ENCODE measurements around the gene PSMB7.

Gene PSMB7

DNA sequence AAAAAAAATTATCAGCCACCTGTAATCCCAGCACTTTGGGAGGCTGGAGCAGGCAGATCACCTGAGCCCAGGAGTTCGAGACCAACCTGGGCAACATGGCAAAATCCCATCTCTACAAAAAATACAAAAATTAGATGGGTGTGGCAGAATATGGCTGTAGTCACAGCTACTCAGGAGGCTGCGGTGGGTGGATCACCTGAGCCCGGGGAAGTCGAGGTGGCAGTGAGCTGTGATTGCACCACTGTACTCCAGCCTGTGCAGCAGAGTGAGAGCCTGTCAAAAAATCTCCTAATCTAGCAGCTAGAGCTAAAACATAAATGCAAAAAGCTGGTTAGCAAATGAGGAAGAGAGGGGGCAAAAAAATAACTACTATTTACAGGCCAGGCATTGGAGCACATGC, 12.0 kb downstream of the PSMB7 start:
- no peak for DNase-seq

DNA sequence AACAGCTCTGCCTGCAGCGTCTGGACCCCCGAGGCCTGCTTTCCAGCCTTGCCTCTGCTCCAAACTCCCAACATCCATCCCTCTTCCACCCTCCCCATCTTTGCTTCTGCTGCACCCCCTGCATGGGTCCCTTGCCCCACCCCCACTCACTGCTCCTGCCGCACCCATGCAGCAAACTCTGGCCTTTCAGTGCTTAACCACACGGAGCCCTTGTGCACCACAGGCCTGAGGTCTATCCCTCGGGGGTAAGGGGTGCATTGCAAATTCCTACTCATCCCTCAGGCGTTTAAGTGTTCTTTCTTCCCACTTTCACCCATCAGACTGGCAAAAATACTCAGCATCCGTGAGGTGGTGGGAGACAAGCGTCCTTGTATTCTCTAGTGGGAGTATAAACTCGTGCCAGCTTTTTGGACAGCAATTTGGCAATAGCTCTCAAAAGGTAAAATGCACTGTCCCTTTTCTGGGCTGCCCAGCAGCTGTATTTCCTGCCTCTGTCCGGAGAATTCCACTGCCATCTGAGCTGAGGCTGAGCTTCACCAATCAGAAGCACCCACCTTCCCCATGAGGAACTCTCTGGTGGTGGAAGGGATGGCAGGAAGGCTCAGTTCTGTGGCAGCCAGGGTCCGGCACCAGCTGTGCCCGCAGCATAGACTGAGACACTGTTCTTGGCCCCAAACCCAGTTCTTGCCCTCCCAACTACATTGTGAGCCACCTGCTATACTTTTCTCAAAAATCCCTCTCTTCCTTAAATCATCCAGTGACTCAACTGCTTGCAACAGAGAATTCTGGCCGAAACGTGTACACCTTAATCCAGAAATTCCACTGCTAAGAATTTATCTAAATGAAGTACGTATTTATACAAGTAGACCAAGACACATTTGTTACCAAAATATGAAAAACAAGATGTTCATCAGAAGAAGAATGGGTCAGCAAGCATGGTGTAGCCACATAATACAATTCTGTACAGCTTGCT, 15.0 kb downstream of the PSMB7 start:
- no peak for DNase-seq

DNA sequence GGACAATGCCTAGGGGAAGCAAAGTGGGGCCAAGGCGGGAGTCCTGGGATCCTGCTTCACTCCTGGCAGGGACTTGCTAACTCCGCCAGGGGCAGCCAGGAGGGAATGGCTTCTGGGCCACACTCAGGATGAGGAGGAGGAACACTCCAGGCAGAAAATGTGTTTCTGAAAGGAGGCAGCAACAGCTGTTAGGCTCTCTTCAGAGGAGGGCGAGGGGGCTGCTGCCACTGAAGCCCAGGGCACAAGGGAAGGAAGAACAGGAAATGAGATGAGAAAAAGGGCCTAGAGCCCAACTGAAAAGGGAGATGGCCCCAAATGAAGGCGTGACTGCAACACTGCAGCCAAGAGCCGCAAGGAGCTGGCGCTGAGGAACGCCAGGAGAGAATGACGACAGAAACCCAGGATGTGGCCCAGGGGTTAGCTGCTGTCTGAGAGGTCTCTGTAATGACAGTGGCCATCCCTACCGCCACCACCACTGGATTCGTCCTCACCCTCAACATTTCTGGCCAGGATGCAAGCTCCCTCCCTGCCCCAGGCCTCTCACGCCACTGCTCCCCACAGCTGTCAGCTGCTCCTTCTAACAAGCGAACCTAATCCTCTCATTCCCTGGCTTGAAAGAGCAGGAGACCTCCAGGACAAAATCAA, 15.8 kb downstream of the PSMB7 start:
- DNase-seq: no peak

DNA sequence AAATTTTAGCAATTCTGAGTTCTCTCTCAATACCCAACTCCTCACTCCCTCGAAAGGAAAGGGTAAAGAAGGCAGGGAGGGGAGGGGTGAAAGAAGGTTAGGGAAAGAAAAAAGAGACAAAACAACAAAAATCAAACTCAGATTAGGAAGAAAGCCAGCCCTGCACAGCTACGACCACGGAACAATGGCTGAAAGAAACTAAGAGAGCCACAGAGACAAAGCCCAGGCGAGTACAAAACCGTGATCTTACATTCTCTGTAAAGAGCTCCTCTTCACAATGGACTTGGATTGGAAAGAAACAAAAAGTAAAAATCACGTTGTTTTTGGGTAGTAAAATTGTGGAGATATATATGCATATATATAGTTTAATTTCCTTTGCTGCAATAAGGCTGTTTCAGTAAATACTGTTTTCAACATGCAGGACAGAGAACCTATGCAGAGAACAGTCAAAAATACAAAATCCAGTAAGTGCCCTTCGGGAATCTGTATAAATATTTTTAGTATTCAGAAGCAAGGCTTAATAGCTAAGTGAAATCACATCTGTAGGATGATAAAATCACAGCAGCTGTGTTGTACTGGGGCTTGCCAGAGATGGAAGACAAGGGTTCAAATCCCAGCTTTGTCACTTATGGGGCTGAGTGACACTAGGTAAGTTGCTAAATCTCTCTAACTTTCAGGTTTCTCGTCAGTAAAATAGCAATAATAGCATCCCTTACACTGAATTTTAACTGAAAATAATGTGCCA, 16.9 kb downstream of the PSMB7 start:
- no peak for DNase-seq

DNA sequence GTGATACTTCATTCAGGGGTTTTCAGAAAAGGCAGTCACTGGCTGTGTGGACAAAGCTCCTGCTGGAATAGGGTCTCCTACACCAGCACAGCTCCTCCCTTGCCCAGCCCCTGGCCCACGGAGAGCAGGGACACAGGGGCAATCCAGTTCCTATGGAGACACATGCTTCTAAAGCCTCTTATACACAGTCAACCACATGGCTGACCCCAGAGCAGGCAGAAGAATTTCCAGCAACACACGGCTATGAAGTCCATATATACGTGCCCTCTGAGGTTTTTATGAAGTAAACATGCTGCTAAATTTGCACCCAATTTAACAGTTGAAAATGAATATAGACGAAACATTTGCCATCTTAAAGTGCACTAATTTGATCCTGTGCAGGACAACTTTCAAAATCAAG, 19.4 kb downstream of the PSMB7 start:
- DNase-seq: no peak

DNA sequence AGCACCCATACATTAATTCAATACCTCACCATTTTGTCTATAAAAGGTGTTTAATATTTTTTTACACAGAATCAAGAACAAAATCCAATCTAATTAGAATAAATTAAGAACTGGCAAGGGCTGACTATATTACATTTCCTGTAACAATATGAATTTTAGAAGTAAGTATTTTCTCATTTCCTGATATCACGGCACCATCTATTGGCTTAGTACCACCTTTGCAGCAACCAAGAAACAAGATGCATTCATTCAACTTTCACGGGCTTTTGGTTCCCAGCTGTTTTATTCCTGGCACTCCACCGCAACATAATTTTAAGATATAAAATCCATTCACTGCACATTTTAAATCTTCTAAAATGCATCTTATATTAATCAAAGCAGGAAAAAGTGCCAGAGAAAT, 20.6 kb downstream of the PSMB7 start:
- DNase-seq: no peak

DNA sequence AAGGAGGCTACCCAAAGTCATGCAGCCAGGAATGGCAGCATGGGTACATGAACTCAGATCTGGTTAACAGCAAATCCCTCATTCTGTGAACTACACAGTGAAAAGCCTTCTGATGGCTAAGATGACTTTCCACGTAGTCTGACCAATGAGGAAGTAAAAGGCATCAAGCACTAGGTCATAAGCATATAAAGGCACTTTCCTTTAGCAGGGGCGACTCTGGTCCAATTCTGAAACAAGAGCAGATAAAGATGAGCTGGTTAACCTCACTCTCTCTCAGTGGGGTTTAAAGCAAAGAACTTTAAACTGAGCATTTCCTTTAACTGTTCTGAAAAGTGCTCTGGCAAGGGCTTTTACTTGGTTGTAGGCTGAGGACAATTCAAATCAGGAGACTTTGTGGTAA, 21.1 kb downstream of the PSMB7 start:
- no peak for DNase-seq

DNA sequence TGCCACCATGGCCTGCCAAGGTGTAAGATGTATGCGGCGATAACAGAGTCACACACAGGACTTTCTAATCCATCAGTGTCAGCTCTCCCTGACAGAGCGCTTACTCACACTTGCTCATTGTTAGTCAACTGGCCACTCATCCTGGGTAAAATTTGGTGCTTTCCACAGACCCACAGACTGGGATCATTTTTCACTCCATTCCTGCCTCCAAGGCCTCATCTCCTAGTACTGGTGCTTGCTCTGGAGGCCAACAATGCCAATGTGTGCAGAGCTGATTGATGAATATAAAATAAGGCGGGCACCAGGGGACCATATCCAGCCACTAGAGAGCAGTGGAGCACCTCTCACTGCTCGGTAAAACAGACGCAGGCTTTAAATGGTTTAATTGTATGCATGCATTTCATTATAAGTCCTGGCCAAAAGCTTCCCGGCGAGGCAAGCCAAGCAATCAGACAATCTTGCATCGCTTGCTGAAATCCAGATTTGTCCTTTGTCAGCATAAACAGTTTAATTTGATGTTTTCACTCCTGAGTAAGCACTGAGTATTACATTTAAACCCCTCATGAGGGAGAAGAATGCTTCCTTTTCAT, 22.3 kb downstream of the PSMB7 start:
- peak; percentile 52 for DNase-seq

DNA sequence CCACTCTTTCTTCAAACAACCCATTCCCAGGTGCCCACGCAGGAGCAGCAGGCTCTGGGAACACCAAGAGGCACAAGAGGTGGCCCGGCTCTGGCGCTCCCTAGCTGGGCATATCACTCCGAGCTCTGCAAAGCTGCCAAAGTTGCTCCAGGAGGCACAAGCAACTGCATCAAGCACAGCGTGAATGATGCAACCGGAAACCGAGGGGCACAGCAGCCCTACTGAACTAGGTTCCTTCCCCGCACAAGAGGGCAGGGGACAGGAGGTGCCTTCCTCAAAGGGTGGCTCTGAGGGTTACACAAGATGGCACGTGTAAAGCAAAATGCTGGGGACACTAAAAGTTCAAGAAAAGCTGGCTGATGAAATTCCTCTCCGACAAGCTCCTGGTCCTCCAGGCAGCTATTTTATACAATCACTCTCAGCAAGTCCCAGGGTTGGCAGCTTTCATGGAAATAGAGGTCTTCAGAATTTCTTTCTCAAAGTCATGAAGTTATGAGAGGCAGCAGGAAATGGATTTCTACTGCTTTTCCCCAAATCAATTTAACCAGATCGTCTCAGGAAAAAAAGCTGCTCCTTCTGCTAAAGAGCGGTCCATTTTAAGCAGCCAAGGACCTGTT, 22.9 kb downstream of the PSMB7 start:
- DNase-seq: no peak

DNA sequence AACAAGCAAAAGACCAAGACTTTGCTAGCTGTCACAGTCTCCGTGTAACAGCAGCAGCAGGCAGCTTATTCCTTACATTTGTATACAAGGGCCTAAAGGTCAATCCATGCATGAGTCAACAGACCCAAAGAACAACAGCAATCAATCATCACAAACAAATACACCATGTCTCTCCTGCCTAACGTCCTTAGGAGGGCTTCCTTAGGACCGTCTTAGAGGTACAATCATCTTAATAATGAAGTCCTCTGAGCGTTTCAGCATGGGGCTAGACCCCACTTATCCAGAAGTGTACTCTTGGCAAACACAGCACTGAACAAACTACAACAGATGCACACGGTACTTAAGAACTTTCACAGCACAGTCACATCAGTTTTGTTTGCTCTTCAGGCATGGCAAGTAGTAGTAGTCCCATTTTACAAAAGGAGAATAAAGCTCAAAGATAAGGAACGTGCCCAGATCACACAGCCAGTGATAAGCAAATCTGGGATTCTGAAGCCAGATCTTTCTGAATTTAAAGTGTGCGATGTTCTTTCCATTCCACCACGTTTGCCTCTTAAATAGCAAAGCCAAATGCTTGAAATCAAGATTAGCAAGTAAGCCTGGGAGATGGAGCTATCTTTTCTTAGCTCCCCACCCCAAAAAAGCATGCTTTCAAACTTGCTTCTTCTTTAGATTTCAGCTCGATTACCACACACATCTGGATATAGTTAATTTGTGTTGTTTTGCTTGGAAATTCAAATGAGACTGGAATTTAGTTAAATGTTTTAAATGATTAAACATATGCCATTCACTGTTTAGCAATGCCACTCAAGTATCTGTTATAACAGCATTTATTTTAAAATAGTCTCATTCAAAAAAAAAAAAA, 24.2 kb downstream of the PSMB7 start:
- DNase-seq: peak; percentile 22

DNA sequence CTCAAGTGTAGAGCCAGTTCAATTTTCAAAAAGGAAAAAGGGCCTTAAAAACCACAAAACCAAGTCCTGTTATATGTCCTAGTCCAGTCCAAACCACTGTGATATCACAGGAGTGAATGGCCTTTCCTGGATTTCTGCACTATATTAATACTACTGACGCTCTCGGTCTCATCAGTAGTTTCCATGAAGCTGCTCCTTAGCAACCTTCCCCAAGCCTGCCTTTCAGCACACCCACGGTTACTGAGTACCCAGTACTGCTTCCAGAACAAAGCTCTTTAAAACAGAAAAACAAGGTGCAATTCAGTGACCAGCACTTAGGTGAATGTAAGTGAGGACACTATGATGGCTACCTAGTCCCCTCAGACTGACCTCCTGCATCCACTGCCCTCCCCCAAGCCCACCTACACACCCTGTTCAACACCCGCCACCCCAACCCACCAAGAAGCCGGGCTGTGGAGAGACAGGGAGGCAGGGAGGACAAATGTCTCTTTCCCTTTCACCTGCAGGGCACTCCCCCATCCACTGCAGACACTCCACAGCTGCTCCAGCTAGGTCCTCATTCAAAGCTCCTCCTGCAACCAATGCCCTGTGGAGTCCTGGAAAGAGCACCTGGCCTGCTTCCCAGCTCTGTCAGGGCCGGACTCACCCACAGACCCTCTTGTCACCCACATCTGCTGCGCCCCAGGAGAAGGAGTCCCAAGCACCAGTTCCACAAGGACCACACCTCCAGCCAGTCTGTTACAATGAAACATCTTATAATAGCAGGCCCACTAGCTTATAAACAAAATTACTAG, 25.9 kb downstream of the PSMB7 start:
- DNase-seq: peak; percentile 64

DNA sequence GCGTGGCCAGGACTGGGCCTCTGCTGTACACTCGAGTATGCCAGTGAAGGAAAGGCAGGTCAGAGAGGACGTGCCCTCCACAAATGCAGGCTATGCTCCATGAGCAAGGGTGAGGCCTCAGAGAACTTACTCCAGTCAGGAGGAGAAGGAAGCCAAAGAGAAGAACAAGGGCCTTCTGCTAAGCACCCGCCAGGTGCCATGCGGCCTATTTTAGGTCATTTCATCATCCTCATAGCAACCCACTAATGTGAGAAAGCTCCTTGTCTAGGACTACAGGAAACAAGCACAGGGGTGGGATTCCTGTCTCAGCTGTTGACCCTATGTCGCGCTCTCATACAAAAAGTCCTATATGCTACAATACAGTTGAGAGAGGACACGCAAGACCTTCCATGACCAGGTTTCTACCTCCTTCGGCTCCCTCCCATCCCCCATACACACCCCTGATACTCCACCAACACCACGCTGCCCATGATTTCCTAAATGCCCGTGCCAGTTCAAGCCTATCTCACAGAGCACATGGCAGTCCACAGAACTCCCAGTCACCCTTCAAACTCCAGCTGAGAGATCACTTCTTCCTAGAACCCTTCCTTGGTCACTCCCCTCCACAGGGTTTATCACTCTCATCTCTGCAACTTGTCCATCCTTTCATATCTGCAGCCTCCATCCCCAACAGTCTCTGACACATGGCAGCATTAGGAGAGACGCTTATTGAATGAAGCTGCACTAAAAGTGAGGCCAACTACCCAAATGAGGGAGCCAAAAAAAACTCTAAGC, 26.8 kb downstream of the PSMB7 start:
- no peak for DNase-seq

DNA sequence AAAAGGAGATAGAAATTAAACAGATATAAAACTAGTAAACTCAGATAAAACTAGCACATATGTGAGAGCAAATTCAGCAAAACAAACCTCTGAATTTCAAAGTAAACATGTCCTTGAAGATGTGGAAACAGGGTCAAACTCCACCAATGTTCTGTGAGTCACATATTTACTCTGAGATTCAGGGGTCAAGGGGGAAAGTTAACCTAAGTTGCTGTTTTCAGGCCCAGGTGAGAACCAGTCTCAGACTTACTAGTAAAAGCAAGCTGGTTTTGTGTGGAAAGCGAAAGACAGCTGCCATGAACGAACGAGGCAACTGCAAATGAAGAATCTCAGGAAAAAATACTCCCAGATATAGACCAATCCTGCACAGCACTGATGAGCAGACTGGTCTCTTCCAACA, 29.0 kb downstream of the PSMB7 start:
- no peak for DNase-seq

DNA sequence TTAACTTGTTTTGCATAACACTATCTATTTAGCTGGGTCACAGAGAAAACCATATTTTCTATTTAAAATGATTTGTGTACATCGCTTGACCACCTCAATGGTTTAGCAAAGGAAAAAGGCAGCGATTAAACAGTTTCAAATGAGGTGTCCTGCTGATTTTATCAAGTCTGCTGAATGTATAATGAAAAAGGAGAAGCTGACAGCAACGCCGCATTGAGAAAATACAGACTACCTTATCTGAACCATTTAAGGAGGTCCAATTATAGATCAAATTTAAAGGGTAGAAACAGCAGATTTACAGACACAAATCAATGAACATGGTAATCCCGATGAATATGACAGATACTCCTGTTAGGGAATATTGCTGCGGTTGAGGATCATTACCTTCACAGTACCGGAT, 29.6 kb downstream of the PSMB7 start:
- DNase-seq: no peak

DNA sequence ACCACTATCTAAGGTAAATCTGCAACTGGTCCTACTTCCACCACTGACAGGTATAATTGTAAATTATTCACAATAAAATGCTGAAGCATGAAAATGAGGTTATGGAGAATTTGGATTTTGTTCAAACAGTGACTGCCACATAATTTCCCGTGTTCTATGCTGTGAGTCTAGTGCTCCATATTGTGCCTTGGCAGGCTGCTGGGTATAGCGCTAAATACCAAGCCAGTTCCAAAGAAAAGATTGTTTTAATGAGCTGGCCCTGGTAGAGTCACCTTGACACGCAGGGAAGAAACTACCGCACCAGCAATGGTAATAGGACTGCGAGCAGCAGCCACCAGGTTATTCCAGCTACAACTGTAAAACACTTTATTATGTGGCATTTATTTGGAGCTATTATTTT, 30.4 kb downstream of the PSMB7 start:
- no peak for DNase-seq

DNA sequence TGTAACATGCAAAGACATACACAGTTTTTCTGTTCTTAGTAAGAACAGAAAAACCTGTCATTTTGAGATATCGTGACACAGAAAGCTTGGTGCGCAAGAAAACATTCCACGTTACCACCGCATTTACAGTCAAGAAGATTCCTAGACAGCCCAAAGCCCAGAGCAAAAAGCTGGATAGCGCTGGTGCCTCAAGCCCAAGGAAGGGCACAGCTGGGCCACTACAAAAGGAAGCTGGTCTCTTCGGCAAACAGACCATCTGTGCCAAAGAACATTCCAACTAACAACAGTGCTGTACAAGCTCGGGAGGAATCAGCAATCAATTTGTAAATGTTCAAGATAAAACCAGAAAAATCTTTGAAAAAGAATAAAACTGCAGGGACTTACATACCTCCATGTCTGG, 31.0 kb downstream of the PSMB7 start:
- DNase-seq: no peak

DNA sequence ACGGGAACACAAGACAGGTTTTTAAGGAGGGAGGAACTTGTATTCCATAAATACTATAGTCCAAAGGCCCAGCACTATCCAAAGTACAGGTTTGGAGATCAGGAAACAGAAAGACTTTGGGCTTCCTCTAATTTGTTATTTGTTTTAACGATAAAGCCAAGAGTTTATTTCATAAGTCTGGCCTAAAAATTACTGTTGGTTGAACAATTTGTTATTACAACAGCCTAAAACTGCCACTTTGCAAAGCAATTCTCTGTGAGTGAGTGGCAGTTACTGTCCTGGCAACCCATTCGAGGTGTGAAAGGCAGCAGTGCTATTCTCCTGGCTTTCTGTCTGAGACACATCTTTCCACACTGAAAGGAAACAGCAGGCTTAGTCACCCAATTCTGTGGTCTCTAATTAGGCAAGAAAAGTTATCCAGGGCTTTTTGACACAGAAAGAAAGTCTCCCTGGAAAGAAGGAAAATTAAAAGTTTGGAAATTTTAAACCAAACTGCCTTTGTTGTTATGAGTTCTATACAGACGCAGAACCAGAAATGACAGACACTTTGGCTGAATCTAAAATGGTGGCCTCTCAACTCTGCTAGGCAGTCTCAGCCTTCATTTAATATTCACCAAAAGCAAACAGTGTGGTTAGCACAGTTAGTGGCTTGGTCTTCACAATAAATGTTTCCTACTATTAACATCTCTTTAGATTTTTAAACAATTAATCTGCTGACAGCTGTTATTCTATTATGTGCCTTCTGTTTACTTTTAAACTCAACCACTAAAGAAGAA, 33.9 kb downstream of the PSMB7 start:
- DNase-seq: no peak

DNA sequence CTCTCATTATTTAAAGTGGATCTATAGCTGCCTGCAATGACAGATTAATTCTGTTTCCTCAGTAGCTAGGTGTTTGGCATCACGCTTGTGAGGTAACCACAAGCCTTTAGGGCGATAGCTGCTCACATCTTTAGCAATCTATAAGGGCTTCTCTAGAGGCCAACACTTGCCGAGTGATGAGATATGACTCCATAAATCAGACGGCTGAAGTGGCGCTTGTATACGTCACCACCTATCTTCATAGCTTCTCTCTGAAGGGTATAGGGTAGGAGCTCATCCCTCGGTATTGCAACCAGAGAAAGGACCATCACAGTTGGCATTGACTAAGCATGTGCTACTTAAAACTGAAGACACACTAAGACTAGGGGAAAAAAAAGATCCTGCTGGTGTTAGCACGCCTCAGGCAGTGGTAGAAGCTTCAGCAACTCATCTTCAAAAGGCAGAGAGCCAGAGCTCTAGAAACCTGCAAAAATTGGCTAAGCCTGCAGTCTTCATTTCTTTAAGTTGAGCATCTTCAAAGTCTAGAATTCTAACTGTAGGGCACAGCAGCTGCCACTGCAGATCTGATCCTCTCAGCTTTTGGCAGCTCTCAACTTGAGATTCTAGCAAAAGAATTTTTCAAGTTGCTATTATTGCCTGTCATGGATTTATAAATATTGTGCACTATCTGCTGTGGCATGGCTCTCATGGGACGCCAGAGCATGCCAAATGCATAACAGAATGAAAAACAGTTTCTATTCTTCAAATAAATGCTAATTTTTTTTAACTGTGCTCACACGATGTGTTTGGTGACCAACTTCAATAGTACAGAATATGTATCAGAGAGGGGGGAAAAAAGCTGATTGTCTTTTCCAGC, 37.5 kb downstream of the PSMB7 start:
- peak; percentile 85 for DNase-seq

Data from NCI-H510A (cell line).